ENCODE measurements around the gene HERC4. TPM values are rescaled to one million over a fixed set of nuclear protein-coding genes. Genes with fewer than 3 reads are reported as not detected.

HERC4 gene
- total and polyA plus RNA-seq, 7 donors = 8.8 to 29.4 (median 18.0) TPM

DNA sequence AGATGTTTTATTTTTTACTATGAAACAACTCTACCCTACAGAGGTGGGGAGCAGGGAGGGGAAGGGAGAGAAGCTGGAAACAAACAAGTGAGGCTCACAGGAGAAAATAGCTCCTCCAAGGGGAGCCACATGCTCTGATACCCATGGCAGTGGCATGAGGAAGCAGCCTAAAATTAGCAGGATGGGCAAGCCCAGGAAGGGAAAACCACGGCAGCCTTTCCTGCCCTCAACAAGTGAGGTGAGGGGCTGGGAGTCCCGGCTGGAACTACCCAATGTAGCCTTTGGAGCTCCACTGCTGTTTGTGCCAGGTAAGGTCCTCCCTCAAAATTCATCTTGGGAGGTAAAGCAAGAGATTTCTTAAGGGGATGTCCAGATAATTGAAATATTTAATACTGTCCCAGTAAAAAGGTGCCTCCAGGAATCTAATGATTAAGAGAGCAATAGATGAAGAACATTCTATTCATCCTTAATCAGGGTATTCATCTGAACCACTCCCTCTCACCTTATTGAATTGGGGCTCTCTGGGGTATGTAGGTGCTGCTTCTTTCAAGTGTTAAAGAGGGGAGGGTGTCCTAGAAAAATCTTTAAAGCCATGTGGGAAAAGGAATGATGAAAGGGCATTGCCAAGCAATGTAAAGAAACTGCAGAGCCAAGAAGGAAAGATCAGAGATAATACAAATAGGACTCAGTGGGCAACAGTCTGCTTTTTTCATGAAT, 12.8 kb upstream of the HERC4 start:
- ATAC-seq (peak; percentile 92 to 96 (median 94)), DNase-seq (peak; percentile 37 to 82)
- H3K4me1 ChIP-seq = peaks cover 33% of the 10 kb centered on the region
- H3K4me3 ChIP-seq = peak overlapping the region; percentile 69
- WGBS, 3 donors = 10 to 14% (median 10%) methylated on average over 2 of the region's 2 CpGs
- no peaks in the 10 kb centered on the region for H3K9me3 ChIP-seq
- H3K27me3 ChIP-seq (ENCODE audit: insufficient read depth in 3 of 3, low read length in 2 of 3) = no peaks in the 10 kb centered on the region
- H3K27ac ChIP-seq = peak overlapping the region; percentile 93
- no peaks in the 10 kb centered on the region for H3K36me3 ChIP-seq (ENCODE audit: insufficient read depth in 1 of 2, low read depth in 1 of 2)
- TF ChIP-seq, protein P1, sequence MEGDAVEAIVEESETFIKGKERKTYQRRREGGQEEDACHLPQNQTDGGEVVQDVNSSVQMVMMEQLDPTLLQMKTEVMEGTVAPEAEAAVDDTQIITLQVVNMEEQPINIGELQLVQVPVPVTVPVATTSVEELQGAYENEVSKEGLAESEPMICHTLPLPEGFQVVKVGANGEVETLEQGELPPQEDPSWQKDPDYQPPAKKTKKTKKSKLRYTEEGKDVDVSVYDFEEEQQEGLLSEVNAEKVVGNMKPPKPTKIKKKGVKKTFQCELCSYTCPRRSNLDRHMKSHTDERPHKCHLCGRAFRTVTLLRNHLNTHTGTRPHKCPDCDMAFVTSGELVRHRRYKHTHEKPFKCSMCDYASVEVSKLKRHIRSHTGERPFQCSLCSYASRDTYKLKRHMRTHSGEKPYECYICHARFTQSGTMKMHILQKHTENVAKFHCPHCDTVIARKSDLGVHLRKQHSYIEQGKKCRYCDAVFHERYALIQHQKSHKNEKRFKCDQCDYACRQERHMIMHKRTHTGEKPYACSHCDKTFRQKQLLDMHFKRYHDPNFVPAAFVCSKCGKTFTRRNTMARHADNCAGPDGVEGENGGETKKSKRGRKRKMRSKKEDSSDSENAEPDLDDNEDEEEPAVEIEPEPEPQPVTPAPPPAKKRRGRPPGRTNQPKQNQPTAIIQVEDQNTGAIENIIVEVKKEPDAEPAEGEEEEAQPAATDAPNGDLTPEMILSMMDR (IDR thresholded peaks at IDR 0.05) = no peak
- intact Hi-C loops (cut with DNase I) = loop anchor here in 1 of 2 donors (2.0 to 10.0 kb wide), 3 partner anchors 19 to 217 kb away; no protein-coding TSS in a partner anchor

DNA sequence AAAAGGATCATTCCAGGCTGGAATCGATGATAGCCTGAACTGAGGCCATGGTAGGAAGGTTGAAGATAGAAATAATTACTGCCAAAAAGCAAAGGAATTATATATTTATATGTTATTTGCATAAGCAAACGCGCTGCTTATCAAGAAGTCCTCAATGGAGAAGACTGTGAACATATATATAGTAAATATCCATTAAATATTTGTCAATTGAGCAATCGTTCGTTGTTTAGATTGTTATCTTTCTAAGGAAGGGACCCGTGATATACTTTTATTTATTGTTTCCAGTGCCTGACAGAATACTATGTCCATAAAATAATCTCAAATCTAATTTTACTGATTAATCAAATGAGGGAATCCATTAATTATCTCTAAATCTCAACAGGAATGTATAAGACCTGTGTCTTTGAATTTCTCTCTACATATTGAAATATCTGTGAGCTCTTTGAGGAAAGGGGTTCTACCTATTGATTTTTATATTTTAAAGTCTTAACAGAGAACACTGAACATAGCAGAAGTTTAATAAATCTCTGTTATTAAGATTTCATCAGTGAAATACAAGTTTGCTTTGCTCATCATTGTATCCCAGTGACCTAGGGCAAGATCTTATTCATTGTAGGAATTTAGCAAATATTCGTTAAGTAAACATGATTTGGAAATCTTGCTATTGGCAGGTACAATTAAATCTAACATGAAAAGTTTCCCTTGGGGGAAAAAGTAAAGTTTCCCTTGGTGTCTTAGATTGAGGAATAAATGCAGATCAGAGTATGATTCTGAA, 12.0 kb upstream of the HERC4 start:
- TF ChIP-seq, protein P1 (IDR thresholded peaks at IDR 0.05) = no peak
- Histone ChIP-seq H3K27ac (peak overlapping the region; percentile 93), H3K36me3 (ENCODE audit: insufficient read depth in 1 of 2, low read depth in 1 of 2) (no peaks in the 10 kb centered on the region), H3K9me3 (no peaks in the 10 kb centered on the region), H3K4me1 (peaks cover 36% of the 10 kb centered on the region), H3K27me3 (ENCODE audit: insufficient read depth in 3 of 3, low read length in 2 of 3) (no peaks in the 10 kb centered on the region), H3K4me3 (peak overlapping the region; percentile 69)
- ATAC-seq (no peak), DNase-seq (no peak)
- WGBS, 3 donors = 78 to 87% (median 78%) methylated on average over 7 of the region's 7 CpGs
- intact Hi-C loops (cut with DNase I) = loop anchor here in 1 of 2 donors (2.0 to 10.0 kb wide), 2 partner anchors 70 to 218 kb away; no protein-coding TSS in a partner anchor

DNA sequence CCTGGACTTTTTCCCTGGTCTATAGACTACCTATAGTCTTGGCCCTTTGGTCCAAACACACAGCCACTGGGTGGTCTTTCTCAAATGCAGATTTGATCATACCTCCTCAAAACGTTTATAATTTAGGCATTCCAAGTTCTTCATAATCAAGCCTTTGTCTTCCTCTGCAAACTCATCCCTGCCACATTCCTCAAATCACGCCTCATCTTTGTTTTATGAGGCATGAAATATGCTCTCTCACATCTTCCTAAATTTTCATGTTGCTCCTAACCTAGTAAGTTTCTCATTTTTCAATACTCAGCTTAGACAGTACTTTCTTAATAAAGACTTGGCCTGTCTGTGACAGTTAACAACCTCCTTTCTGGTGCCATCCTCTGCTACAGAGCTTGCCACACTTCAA, 10.9 kb upstream of the HERC4 start:
- no peak for DNase-seq
- Histone ChIP-seq H3K4me3 (no peak overlapping the region), H3K27me3 (ENCODE audit: insufficient read depth in 3 of 3, low read length in 2 of 3) (no peaks in the 10 kb centered on the region), H3K27ac (peak overlapping the region; percentile 93), H3K36me3 (ENCODE audit: insufficient read depth in 1 of 2, low read depth in 1 of 2) (no peaks in the 10 kb centered on the region), H3K4me1 (peaks cover 36% of the 10 kb centered on the region), H3K9me3 (no peaks in the 10 kb centered on the region)
- ATAC-seq = no peak
- intact Hi-C loops (cut with DNase I) = loop anchor here in 1 of 2 donors (2.0 to 10.0 kb wide), 2 partner anchors 71 to 219 kb away; no protein-coding TSS in a partner anchor
- 46 to 58% (median 48%) methylated on average over 2 of the region's 2 CpGs for WGBS, 3 donors
- TF ChIP-seq, protein P1 (IDR thresholded peaks at IDR 0.05) = no peak

DNA sequence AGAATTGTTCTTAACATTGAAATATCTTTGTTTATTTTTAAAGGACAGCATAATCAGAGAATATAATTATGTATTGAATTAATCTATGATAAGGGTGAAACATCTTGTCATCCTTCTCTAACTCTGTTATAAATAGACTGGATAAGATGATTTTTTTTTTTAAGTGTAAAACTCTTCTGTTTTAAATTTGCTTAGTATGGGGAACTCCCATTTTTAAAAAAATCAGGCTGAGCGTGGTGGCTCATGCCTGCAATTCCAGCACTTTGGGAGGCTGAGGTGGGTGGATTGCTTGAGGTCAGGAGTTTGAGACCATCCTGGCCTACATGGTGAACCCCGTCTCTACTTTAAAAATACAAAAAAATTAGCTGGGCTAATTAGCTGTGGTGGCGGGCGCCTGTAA, 9.4 kb upstream of the HERC4 start:
- H3K9me3 ChIP-seq = no peaks in the 10 kb centered on the region
- H3K36me3 ChIP-seq (ENCODE audit: insufficient read depth in 1 of 2, low read depth in 1 of 2) = no peaks in the 10 kb centered on the region
- TF ChIP-seq, protein P1 (IDR thresholded peaks at IDR 0.05) = no peak
- 89 to 92% (median 90%) methylated on average over 4 of the region's 4 CpGs for WGBS, 3 donors
- DNase-seq (no peak), ATAC-seq (no peak)
- H3K27ac ChIP-seq = peak overlapping the region; percentile 38
- intact Hi-C loops (cut with DNase I) = loop anchor here (5.0 to 10.0 kb wide), 2 partner anchors 73 to 220 kb away; no protein-coding TSS in a partner anchor
- no peaks in the 10 kb centered on the region for H3K27me3 ChIP-seq (ENCODE audit: insufficient read depth in 3 of 3, low read length in 2 of 3)
- no peak overlapping the region for H3K4me3 ChIP-seq
- peaks cover 31% of the 10 kb centered on the region for H3K4me1 ChIP-seq

Data from psoas muscle (tissue), 8 donors.